ENCODE data around the gene DCUN1D3. TPM values are rescaled to one million over a fixed set of nuclear protein-coding genes. Genes with fewer than 3 reads are reported as not detected.

The DCUN1D3 gene
- polyA plus RNA-seq, 1 donor (not counting 4 experiments of a cell fraction or from before 2014, with no cell fraction given): 9.4 TPM

DNA sequence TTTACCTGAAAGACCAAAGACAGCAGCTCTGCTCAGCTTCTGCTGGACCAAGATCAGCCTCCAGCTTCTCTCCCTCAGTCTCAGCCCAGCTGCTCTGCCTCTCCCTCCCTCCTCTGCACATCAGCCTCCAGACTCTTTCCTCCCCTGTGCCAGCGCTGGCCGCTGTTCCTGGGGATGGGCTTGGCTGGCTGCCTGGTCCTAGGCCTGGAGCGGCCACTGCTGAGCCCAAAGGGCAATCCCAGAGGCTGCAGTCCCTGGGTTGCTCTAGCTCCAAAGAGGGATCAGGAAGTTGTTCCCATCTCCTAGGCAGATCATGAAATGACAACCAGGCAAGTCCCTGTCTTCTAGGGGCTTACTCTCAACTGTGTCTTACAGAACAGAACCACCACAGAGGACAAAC, 31.3 kb downstream of the DCUN1D3 start:
- DNase-seq (ENCODE audit: low read depth, low spot score) (no peak), FAIRE-seq (no peak)
- H3K9me3 ChIP-seq (ENCODE audit: control insufficient read depth, low read depth, low read length): no peaks in the 10 kb centered on the region
- no peaks in the 10 kb centered on the region for H4K20me1 ChIP-seq (ENCODE audit: control insufficient read depth, extremely low read depth, insufficient read depth, low read length)
- peaks cover 70% of the 10 kb centered on the region for H3K79me2 ChIP-seq (ENCODE audit: control insufficient read depth, insufficient read depth, low read length)
- dilution Hi-C loops (cut with MboI; ENCODE audit: extremely low pct_ligation_motif_present, low sequenced_read_pairs): no loop called here
- peak overlapping the region; percentile 59 for H3K4me2 ChIP-seq (ENCODE audit: control insufficient read depth, extremely low read depth, insufficient read depth, low read depth, low read length)
- H3K9me1 ChIP-seq (ENCODE audit: control insufficient read depth, extremely low read depth, insufficient read depth, low read length): peaks cover 7% of the 10 kb centered on the region
- no peak for TF ChIP-seq EZH2 (IDR thresholded peaks at IDR 0.05; ENCODE audit: low read length)
- TF ChIP-seq, protein P1, sequence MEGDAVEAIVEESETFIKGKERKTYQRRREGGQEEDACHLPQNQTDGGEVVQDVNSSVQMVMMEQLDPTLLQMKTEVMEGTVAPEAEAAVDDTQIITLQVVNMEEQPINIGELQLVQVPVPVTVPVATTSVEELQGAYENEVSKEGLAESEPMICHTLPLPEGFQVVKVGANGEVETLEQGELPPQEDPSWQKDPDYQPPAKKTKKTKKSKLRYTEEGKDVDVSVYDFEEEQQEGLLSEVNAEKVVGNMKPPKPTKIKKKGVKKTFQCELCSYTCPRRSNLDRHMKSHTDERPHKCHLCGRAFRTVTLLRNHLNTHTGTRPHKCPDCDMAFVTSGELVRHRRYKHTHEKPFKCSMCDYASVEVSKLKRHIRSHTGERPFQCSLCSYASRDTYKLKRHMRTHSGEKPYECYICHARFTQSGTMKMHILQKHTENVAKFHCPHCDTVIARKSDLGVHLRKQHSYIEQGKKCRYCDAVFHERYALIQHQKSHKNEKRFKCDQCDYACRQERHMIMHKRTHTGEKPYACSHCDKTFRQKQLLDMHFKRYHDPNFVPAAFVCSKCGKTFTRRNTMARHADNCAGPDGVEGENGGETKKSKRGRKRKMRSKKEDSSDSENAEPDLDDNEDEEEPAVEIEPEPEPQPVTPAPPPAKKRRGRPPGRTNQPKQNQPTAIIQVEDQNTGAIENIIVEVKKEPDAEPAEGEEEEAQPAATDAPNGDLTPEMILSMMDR (optimal IDR thresholded peaks at IDR 0.05 in 1 of 3, IDR thresholded peaks at IDR 0.05 in 1 of 3, conservative IDR thresholded peaks at IDR 0.05 in 1 of 3; ENCODE audit: extremely low read depth in 1 of 3, insufficient read depth in 2 of 3, low read length in 3 of 3): no peak
- H3K4me3 ChIP-seq (ENCODE audit: control insufficient read depth in 2 of 3, extremely low read depth in 1 of 3, insufficient read depth in 2 of 3, low read depth in 1 of 3, low read length in 3 of 3): peak overlapping the region in 1 of 3 experiments; percentile 29
- H3K27me3 ChIP-seq (ENCODE audit: control insufficient read depth, extremely low read depth, insufficient read depth, low read length): no peaks in the 10 kb centered on the region
- peak overlapping the region; percentile 19 for H3K9ac ChIP-seq (ENCODE audit: control insufficient read depth, extremely low read depth, insufficient read depth, low read length)
- peaks cover 0 to 5% of the 10 kb centered on the region in 2 experiments for H3K36me3 ChIP-seq (ENCODE audit: control insufficient read depth in 2 of 2, extremely low read depth in 1 of 2, insufficient read depth in 2 of 2, low read length in 2 of 2)
- H3K4me1 ChIP-seq (ENCODE audit: control insufficient read depth, extremely low read depth, insufficient read depth, low read length): peaks cover 67% of the 10 kb centered on the region
- H3K27ac ChIP-seq (ENCODE audit: control insufficient read depth, insufficient read depth, low read length): peak overlapping the region; percentile 74
- H2AFZ ChIP-seq (ENCODE audit: control insufficient read depth, low read length): no peak overlapping the region

DNA sequence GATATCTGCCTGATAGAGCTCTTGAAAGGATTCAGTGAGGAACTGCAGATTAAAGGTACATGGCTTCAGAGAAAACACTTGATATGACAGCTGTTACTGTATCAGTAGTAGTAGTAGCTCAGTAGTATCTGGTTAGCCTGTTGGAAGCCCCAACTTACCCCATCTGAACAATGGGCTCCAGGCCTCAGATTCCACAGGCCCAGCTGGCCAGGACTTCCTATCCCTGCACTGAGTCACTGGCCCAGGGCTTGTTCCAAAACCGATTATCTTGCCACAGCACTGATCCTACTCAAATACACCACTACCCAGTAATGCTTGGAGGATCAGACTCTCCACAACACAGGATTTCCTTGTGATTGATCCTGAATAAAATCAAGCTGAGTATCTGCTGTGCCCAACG, 32.6 kb downstream of the DCUN1D3 start:
- dilution Hi-C loops (cut with MboI; ENCODE audit: extremely low pct_ligation_motif_present, low sequenced_read_pairs): no loop called here
- Histone ChIP-seq H3K4me3 (ENCODE audit: control insufficient read depth in 2 of 3, extremely low read depth in 1 of 3, insufficient read depth in 2 of 3, low read depth in 1 of 3, low read length in 3 of 3) (no peak overlapping the region), H3K9me1 (ENCODE audit: control insufficient read depth, extremely low read depth, insufficient read depth, low read length) (peaks cover 7% of the 10 kb centered on the region), H3K4me1 (ENCODE audit: control insufficient read depth, extremely low read depth, insufficient read depth, low read length) (peaks cover 60% of the 10 kb centered on the region), H3K9ac (ENCODE audit: control insufficient read depth, extremely low read depth, insufficient read depth, low read length) (no peak overlapping the region), H3K4me2 (ENCODE audit: control insufficient read depth, extremely low read depth, insufficient read depth, low read depth, low read length) (peak overlapping the region; percentile 35), H4K20me1 (ENCODE audit: control insufficient read depth, extremely low read depth, insufficient read depth, low read length) (no peaks in the 10 kb centered on the region), H3K79me2 (ENCODE audit: control insufficient read depth, insufficient read depth, low read length) (peaks cover 70% of the 10 kb centered on the region), H3K27ac (ENCODE audit: control insufficient read depth, insufficient read depth, low read length) (peak overlapping the region; percentile 33), H2AFZ (ENCODE audit: control insufficient read depth, low read length) (no peak overlapping the region), H3K36me3 (ENCODE audit: control insufficient read depth in 2 of 2, extremely low read depth in 1 of 2, insufficient read depth in 2 of 2, low read length in 2 of 2) (peaks cover 0 to 5% of the 10 kb centered on the region in 2 experiments), H3K9me3 (ENCODE audit: control insufficient read depth, low read depth, low read length) (no peaks in the 10 kb centered on the region), H3K27me3 (ENCODE audit: control insufficient read depth, extremely low read depth, insufficient read depth, low read length) (no peaks in the 10 kb centered on the region)
- DNase-seq (ENCODE audit: low read depth, low spot score) (no peak), FAIRE-seq (peak; percentile 73)
- TF ChIP-seq, protein P1 (optimal IDR thresholded peaks at IDR 0.05 in 1 of 3, IDR thresholded peaks at IDR 0.05 in 1 of 3, conservative IDR thresholded peaks at IDR 0.05 in 1 of 3; ENCODE audit: extremely low read depth in 1 of 3, insufficient read depth in 2 of 3, low read length in 3 of 3): no peak
- TF ChIP-seq EZH2 (IDR thresholded peaks at IDR 0.05; ENCODE audit: low read length): no peak

Data from keratinocyte (primary cell).